ENCODE measurements around the gene ZNF777.
"Not testable (repeated sequence)": the region's sequence is repeated elsewhere in the genome, so short reads cannot be mapped to it uniquely, and the experiment has no call there.

Gene ZNF777

DNA sequence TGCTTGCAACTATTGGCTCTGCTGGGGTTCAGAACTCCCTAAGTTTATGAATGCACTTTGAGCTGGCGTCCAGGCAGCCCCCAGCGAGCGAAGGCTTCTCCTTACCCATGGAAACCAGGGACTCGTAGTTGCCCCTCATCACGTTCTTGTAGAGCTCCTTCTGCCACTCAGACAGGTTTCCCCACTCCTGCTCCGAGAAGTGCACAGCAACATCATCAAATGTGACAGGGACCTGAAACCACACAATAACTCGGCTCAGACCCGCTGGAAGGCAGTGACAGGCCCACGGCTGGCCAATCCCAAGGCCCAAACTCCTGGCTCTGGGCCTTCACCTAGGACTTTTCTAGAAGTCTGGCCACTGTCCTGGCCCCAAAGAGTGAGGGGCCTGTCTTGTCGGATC is 6.9 kb downstream of the ZNF777 start:
- H3K27ac ChIP-seq: no peak overlapping the region
- TF ChIP-seq, protein P1, sequence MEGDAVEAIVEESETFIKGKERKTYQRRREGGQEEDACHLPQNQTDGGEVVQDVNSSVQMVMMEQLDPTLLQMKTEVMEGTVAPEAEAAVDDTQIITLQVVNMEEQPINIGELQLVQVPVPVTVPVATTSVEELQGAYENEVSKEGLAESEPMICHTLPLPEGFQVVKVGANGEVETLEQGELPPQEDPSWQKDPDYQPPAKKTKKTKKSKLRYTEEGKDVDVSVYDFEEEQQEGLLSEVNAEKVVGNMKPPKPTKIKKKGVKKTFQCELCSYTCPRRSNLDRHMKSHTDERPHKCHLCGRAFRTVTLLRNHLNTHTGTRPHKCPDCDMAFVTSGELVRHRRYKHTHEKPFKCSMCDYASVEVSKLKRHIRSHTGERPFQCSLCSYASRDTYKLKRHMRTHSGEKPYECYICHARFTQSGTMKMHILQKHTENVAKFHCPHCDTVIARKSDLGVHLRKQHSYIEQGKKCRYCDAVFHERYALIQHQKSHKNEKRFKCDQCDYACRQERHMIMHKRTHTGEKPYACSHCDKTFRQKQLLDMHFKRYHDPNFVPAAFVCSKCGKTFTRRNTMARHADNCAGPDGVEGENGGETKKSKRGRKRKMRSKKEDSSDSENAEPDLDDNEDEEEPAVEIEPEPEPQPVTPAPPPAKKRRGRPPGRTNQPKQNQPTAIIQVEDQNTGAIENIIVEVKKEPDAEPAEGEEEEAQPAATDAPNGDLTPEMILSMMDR (IDR thresholded peaks at IDR 0.05): no peak
- no peak for DNase-seq (ENCODE audit: low spot score)
- H3K4me3 ChIP-seq: no peak overlapping the region

GRCh38 chr7:149450821-149451220 is 10.0 kb downstream of the ZNF777 start:
- DNase-seq (ENCODE audit: low spot score): no peak
- TF ChIP-seq, protein P1 (IDR thresholded peaks at IDR 0.05): no peak

DNA sequence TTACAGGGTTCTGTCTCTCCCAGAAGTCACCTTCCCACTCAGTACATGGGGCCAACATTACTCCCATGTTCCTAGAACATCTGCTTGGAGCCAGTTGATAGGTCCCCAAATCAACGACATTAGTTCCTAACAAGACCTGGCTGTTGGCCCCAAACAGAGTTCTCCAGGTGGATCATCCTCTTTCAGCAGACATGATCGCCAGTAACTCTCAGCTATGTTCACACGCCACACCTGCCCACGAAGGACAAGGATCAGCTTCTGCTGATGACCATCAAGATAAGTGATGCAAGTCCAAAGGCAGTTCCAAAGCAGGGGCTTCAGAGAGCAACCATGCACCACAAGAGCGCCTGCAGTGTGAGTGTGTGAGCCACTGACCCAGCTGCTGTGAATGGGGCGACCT is 11.0 kb downstream of the ZNF777 start:
- Histone ChIP-seq H3K27ac (no peak overlapping the region), H3K4me3 (no peak overlapping the region)
- TF ChIP-seq, protein P1 (IDR thresholded peaks at IDR 0.05): no peak
- no peak for DNase-seq (ENCODE audit: low spot score)

More at GRCh38 chr7:149450821-149451220, 10.0 kb downstream of the ZNF777 start:
- no peak overlapping the region for H3K27ac ChIP-seq
- no peak overlapping the region for H3K4me3 ChIP-seq

GRCh38 chr7:149448961-149449360 is 11.9 kb downstream of the ZNF777 start:
- Histone ChIP-seq H3K27ac (no peak overlapping the region), H3K4me3 (no peak overlapping the region)
- TF ChIP-seq, protein P1 (IDR thresholded peaks at IDR 0.05): no peak
- no peak for DNase-seq (ENCODE audit: low spot score)

DNA sequence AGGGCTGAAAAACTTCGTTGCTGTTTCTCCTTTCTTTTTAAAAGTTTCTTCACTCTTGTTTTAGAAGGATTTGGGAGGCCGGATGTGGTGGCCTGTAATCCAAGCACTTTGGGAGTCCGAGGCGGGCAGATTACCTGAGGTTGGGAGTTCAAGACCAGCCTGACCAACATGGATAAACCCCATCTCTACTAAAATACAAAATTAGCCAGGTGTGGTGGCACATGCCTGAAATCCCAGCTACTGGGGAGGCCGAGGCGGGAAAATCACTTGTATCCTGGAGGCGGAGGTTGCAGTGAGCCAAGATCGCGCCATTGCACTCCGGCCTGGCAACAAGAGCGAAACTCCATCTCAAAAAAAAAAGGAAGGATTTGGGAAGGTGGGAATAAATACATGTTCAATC is 14.8 kb downstream of the ZNF777 start:
- not testable (repeated sequence) for H3K27ac ChIP-seq; DNase-seq (ENCODE audit: low spot score); H3K4me3 ChIP-seq

GRCh38 chr7:149444287-149444686 is 16.6 kb downstream of the ZNF777 start:
- no peak for DNase-seq (ENCODE audit: low spot score)
- H3K27ac ChIP-seq: no peak overlapping the region
- no peak overlapping the region for H3K4me3 ChIP-seq
- TF ChIP-seq, protein P1 (IDR thresholded peaks at IDR 0.05): no peak

DNA sequence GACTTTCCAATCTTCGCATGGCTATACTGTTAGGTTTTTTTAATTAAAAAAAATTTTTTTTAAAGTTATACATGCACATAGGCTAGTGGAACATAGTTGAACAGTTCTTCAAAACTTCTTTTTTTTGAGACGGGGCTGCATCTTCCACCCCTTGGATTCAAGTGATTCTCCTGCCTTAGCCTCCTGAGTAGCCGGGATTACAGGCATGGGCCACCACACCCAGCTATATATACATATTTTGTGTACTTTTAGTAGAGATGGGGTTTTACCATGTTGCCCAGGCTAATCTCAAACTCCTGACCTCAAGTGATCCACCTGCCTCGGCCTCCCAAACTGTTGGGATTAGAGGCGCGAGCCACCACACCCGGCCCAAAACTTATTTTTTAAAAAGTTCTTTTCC is 17.3 kb downstream of the ZNF777 start:
- no peak for DNase-seq (ENCODE audit: low spot score)
- no peak overlapping the region for H3K4me3 ChIP-seq
- TF ChIP-seq, protein P1 (IDR thresholded peaks at IDR 0.05): no peak
- no peak overlapping the region for H3K27ac ChIP-seq

- Histone ChIP-seq H3K27ac (no peak overlapping the region), H3K4me3 (no peak overlapping the region)
- no peak for DNase-seq (ENCODE audit: low spot score)
- TF ChIP-seq, protein P1 (IDR thresholded peaks at IDR 0.05): no peak
These were observed 17.9 kb downstream of the ZNF777 start for GRCh38 chr7:149442924-149443323.

Data from coronary artery (tissue), 2 donors.